Kidney (tissue), 14 donors: Measurements from ENCODE around the gene VPS18. TPM values are rescaled to one million over a fixed set of nuclear protein-coding genes. Genes with fewer than 3 reads are reported as not detected.

Experiments used
- DNase-seq, 5 donors: peaks; one replicate each; pipeline ENCODE4 v3.0.0-alpha.2; 2013 to 2020
- FAIRE-seq: peaks from 2 replicates; lab custom pipeline; 2012; peaks lifted over from hg19 to GRCh38; lab: Jason Lieb, UNC
- H3K27ac ChIP-seq, 2 donors: one replicate each; pipeline ENCODE4 v1.7.0; 2013; ENCODE audit warnings: low read depth in 2 of 2, low read length in 2 of 2, inconsistent platforms in 1 of 2
- H3K27me3 ChIP-seq: one replicate; pipeline ENCODE4 v1.7.1; 2013; ENCODE audit warnings: low read length, inconsistent platforms; ENCODE audit not compliant: control insufficient read depth, insufficient read depth
- H3K36me3 ChIP-seq, 3 donors: one replicate each; pipeline versions ENCODE4 v1.7.0 to v1.7.1; 2013; ENCODE audit warnings: low read length in 3 of 3, control low read depth in 1 of 3, inconsistent platforms in 1 of 3; ENCODE audit not compliant: insufficient read depth in 3 of 3, control insufficient read depth in 2 of 3
- H3K4me1 ChIP-seq, 3 donors: one replicate each; pipeline versions ENCODE4 v1.7.0 to v1.7.1; 2013; ENCODE audit warnings: low read length in 3 of 3, inconsistent platforms in 1 of 3, low read depth in 1 of 3; ENCODE audit not compliant: control insufficient read depth in 2 of 3, insufficient read depth in 2 of 3
- H3K4me3 ChIP-seq, 3 donors: one replicate each; pipeline versions ENCODE4 v1.7.0 to v1.8.1; 2013; ENCODE audit warnings: low read length in 3 of 3, control low read depth in 1 of 3, inconsistent platforms in 1 of 3
- H3K9ac ChIP-seq, 3 donors: one replicate each; pipeline versions ENCODE4 v1.7.0 to v1.7.1; 2013; ENCODE audit warnings: low read length in 3 of 3, control low read depth in 1 of 3, inconsistent platforms in 1 of 3
- H3K9me3 ChIP-seq, 3 donors: one replicate each; pipeline versions ENCODE4 v1.7.0 to v1.7.1; 2013; ENCODE audit warnings: low read length in 3 of 3, control low read depth in 1 of 3, inconsistent platforms in 1 of 3; ENCODE audit not compliant: control insufficient read depth in 2 of 3, insufficient read depth in 1 of 3
- CTCF ChIP-seq: IDR thresholded peaks from 3 replicates; pipeline ENCODE4 v1.5.1; 2012; ENCODE audit warnings: mild to moderate bottlenecking, moderate library complexity, borderline replicate concordance; ENCODE audit not compliant: insufficient read depth; ENCODE audit errors: extremely low read depth
- intact Hi-C: fragments of 100-400 bp; cut with DNase I; formaldehyde crosslinking; loops from one replicate; pipeline ENCODE4 v1.11.1; 2022
- polyA plus RNA-seq: library from polyadenylated mRNA; stranded (reverse); fragments of 350-450 nt; fragmentation: Illumina TruSeq; extraction: RNeasy Lipid Tissue Mini Kit (QIAGEN cat#74804); gene quantifications from one replicate; pipeline ENCODE4 v1.2.3, GENCODE V29; 2014; ENCODE audit warnings: low read depth, low replicate concordance; ENCODE audit not compliant: insufficient read depth
- total RNA-seq: library from RNA; stranded (reverse); fragmentation: NEBNext Ultra II Directional; extraction: Animal tissue kit (Norgen Biotek cat#: 25700); gene quantifications from one replicate; pipeline ENCODE4 v1.2.1, GENCODE V29; 2021
- donor health status: control.
- donor health status: control.
- donor health status: control.
- donor health status: control.
- donor health status: control.
- donor health status: DM: yes; HTN: yes; CAD: no.
- donor health status: Normal renal cell carcinoma (clear cell type).

VPS18 gene
- total and polyA plus RNA-seq, 2 donors from 2014 or later, result 21.9 to 28.1 TPM

- Histone ChIP-seq H3K4me3 (peak overlapping the region; percentile 28 to 64 (median 30)), H3K9me3 (no peaks in the 10 kb centered on the region), H3K27me3 (no peaks in the 10 kb centered on the region), H3K9ac (peak overlapping the region in 2 of 3 donors; percentile 68 to 88), H3K4me1 (peaks cover 5 to 38% (median 10%) of the 10 kb centered on the region in 3 donors), H3K27ac (peak overlapping the region; percentile 97 to 98), H3K36me3 (peaks cover 0 to 13% (median 11%) of the 10 kb centered on the region in 3 donors)
- peak; percentile 69 for TF ChIP-seq CTCF
- intact Hi-C loops, result loop anchor here (10.0 kb wide), 2 partner anchors 118 to 278 kb away; no protein-coding TSS in a partner anchor
- FAIRE-seq (no peak), DNase-seq (peak; percentile 88 to 97 (median 94))
Observed at GRCh38 chr15:40906091-40906990, 12.1 kb downstream of the VPS18 start.

- H3K27ac ChIP-seq, result peak overlapping the region; percentile 97 to 98
- H3K4me1 ChIP-seq, result peaks cover 9 to 40% (median 10%) of the 10 kb centered on the region in 3 donors
- no peaks in the 10 kb centered on the region for H3K9me3 ChIP-seq
- H3K27me3 ChIP-seq, result no peaks in the 10 kb centered on the region
- peak overlapping the region in 2 of 3 donors; percentile 68 to 88 for H3K9ac ChIP-seq
- H3K36me3 ChIP-seq, result peaks cover 0 to 13% (median 11%) of the 10 kb centered on the region in 3 donors
- H3K4me3 ChIP-seq, result peak overlapping the region; percentile 11 to 64 (median 28)
- no peak for TF ChIP-seq CTCF
- DNase-seq (peak; percentile 42 to 87 (median 79)), FAIRE-seq (no peak)
- intact Hi-C loops, result loop anchor here (10.0 kb wide), 2 partner anchors 118 to 278 kb away; no protein-coding TSS in a partner anchor
Observed at GRCh38 chr15:40906991-40907802, 12.9 kb downstream of the VPS18 start.

GRCh38 chr15:40908095-40908494 lies 13.8 kb downstream of the VPS18 start:
- TF ChIP-seq CTCF, result no peak
- H3K27me3 ChIP-seq, result no peaks in the 10 kb centered on the region
- H3K36me3 ChIP-seq, result peaks cover 0 to 10% (median 7%) of the 10 kb centered on the region in 3 donors
- H3K9me3 ChIP-seq, result no peaks in the 10 kb centered on the region
- FAIRE-seq (no peak), DNase-seq (peak in 1 of 5 donors; percentile 45)
- intact Hi-C loops, result loop anchor here (10.0 kb wide), 2 partner anchors 117 to 277 kb away; no protein-coding TSS in a partner anchor
- peak overlapping the region; percentile 22 to 97 for H3K27ac ChIP-seq
- no peak overlapping the region for H3K4me3 ChIP-seq
- peaks cover 9 to 43% (median 10%) of the 10 kb centered on the region in 3 donors for H3K4me1 ChIP-seq
- H3K9ac ChIP-seq, result peak overlapping the region in 1 of 3 donors; percentile 19
